ENCODE data around the gene ALOX15. TPM values are rescaled to one million over a fixed set of nuclear protein-coding genes. Genes with fewer than 3 reads are reported as not detected.
A peak's percentile ranks its signal among the peaks of the same experiment; 100 is the strongest.
"Not testable (repeated sequence)": the region's sequence is repeated elsewhere in the genome, so short reads cannot be mapped to it uniquely, and the experiment has no call there.

Gene ALOX15
- total RNA-seq, 1 donor from 2014 or later, result not detected

GRCh38 chr17:4617090-4617489 lies 24.4 kb downstream of the ALOX15 start:
- DNase-seq (ENCODE audit: low read depth), result peak; percentile 18

DNA sequence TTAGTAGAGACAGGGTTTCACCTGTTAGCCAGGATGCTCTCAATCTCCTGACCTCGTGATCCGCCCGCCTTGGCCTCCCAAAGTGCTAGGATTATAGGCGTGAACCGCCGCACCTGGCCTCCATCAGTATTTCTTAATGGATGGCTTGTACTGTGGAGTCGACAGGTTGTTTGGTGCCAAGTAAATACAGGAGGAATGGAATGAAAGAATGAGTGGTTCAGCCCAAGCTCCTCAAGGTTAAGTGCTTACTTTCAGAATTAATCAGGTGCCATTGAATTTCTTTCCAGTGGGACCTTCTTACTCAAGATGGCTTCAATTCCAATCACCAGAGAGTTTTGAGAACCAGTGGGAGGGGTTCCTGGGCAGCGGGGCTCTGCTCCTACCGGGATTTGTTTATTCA lies 25.0 kb downstream of the ALOX15 start:
- DNase-seq (ENCODE audit: low read depth), result no peak

DNA sequence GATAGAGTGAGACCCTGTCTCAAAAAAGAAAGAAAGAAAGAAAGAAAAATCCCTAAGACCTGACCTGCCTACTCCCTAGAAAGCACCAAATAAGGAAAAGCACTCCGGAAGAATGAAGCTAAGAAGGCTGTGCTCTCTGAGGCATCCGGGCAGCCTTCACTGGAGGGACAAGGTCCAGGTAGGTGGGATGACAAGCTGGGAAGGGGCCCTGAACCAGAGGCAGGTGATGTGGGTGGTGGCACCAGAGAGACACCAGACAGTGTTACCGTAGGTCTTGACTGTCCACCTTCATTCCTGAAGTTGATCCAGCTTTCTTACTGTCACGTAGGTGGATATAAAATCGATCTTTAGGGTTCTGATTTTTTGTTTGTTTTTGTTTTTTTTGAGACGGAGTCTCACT lies 30.8 kb downstream of the ALOX15 start:
- DNase-seq (ENCODE audit: low read depth), result no peak

DNA sequence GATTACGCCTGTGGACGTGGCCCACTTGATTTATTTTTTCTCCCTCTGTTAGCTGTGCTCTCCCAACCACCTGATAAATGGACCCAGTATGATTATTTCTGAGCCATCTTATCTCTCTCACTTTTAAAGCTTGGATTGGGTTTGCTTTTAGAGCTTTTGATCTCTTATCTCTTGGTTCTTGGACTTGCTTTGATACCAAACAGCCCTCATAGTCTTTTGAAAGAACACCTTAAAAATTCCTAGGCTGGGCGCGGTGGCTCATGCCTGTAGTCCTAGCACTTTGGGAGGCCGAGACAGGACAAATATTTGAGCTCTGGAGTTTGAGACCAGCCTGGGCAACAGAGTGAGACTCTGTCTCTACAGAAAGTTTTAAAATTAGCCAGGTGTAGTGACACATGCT lies 31.3 kb downstream of the ALOX15 start:
- no peak for DNase-seq (ENCODE audit: low read depth)

DNA sequence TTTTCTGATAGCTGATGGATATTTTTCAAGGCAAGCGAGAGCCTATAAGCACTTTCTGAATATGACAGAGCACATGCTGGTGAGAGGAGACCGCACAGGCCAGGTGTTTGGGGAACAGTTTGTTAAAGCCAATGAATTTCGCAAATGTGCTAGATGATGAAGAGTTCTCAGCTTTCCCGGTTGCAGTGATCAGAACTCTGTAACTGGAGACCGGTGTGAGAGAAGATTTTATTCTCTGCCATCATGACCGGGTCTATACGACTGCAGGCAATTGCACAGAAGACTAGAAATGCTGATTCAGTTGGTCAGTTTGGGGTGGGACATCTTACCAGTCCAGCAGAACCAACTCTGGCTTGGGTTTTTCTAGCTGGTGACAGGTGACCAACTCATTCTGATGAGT lies 31.7 kb downstream of the ALOX15 start:
- DNase-seq (ENCODE audit: low read depth), result no peak

DNA sequence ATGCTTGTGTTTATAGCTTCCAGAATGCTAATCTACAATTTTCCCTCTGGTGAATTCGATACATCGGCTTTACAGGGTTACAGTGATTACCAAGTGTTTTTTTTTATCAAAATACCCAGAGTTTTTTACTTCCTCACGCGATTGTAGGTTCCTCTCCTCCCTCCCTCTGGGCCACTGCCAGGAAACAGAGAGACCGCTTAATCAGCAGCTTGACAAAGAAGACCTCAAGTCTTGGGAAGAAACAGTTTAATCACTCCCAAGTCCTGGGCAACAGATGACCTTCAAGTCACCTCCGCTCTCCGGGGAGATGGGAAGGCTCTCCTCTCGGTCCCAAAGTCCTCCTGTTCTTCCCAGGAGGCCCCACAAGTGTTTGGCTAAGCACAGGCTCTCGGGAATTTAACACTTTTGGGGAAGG lies 33.7 kb downstream of the ALOX15 start:
- peak; percentile 80 for DNase-seq (ENCODE audit: low read depth)

DNA sequence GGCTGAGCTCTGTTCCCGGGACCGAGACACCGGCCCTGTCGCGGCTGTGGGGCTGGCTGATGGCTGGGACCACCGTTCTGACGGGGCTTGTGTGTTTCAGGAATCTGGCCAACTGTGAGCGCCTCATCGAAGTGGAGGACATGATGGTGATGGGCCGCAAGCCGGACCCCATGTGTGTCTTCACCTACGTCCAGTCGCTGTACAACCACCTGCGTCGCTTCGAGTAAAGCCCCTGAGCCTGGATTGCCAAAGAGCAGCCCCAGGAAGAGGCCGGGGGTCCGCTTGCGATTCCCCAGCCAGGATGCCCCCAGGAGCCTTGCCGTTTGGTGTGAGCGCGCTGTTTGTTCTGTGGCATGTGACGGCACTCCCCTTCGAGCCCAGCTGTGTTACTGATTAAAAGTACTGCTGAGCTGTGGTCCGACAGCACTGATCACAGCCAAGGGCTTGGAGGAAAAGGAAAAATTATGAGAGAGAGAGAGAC lies 34.2 kb downstream of the ALOX15 start:
- peak; percentile 60 for DNase-seq (ENCODE audit: low read depth)

GRCh38 chr17:4605826-4606225 lies 35.7 kb downstream of the ALOX15 start:
- DNase-seq (ENCODE audit: low read depth), result peak; percentile 16

DNA sequence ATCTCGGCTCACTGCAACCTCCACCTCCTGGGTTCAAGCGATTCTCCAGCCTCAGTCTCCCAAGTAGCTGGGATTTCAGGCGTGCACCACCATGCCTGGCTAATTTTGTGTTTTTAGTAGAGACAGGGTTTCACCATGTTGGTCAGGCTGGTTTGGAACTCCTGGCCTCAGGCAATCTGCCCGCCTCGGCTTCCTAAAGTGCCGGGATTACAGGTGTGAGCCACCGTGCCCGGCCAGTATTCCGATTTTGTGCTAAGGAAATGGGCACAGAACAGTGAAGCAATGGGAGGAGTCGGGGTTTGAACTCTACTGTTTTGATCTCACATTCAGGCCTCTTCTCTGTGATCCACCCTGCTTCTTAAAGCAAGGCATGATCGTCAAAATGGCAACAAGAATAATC lies 36.7 kb downstream of the ALOX15 start:
- DNase-seq (ENCODE audit: low read depth), result not testable (repeated sequence)

- DNase-seq (ENCODE audit: low read depth), result peak; percentile 26
Observed at GRCh38 chr17:4604111-4604644, 37.3 kb downstream of the ALOX15 start.

- no peak for DNase-seq (ENCODE audit: low read depth)
Observed at GRCh38 chr17:4602041-4602440, 39.4 kb downstream of the ALOX15 start.

GRCh38 chr17:4601326-4601725 lies 40.2 kb downstream of the ALOX15 start:
- DNase-seq (ENCODE audit: low read depth), result no peak

DNA sequence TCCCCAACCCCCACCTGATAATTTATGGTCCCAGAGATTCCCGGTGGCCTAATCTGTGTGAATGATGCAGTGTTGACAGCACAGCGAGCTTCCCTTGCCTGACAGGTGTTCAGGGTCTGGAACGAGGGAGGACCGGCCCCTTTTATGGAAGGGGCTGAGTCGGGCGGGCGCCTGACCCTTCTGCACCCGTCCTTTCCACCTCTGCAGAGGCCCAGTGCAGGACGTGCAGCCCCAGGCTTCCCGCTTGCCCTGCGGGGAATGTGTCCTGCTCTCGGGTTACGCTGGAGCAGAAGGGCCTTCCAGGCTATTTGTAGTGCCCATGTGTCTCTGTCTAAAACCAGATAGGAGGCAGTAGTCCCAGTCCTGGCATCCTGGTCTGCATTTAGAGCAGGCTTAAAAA lies 40.9 kb downstream of the ALOX15 start:
- DNase-seq (ENCODE audit: low read depth), result no peak

DNA sequence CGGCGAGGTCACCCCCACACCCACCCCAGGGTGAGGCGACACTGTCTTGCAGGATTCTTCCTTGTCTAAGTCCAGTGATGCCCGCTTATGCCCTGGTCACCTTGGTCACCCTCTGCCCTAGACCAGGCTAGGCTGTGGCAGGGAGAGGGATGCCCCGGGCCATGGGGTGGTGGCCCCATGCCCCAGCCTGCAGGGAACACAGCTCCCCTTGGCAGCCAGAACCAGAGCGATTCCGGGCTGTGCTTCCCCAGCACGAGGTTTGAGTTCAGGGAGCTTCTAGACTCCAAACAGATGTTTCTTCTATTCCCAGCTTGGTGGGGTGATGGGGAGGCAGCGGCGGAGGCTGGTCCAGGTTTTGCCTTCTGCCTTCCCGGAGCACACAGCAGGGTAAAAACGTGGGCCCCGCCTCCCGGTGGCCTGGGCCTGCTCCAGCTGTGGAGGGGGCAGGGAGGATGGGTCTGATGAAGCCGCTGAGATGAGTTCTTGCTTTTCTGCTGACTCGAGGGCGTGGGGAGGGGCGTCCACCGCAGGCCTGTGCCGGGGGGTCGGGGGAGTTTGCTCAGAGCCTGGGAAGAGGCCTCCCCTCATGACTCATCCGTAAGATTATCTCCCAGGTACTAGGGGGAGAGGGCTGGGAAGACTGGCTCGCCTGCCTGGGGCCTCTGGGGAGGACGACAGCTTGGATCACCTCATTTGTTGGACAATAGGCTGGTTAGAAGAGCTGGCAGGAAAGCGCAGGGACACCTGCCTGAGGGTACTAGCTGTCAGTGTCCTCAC lies 41.8 kb downstream of the ALOX15 start:
- peak; percentile 30 for DNase-seq (ENCODE audit: low read depth)

- no peak for DNase-seq (ENCODE audit: low read depth)
Observed at GRCh38 chr17:4598776-4599504, 42.5 kb downstream of the ALOX15 start.

GRCh38 chr17:4597975-4598374 lies 43.5 kb downstream of the ALOX15 start:
- DNase-seq (ENCODE audit: low read depth), result no peak

GRCh38 chr17:4596636-4597380 lies 44.7 kb downstream of the ALOX15 start:
- no peak for DNase-seq (ENCODE audit: low read depth)

GRCh38 chr17:4595685-4596342 lies 45.7 kb downstream of the ALOX15 start:
- not testable (repeated sequence) for DNase-seq (ENCODE audit: low read depth)

DNA sequence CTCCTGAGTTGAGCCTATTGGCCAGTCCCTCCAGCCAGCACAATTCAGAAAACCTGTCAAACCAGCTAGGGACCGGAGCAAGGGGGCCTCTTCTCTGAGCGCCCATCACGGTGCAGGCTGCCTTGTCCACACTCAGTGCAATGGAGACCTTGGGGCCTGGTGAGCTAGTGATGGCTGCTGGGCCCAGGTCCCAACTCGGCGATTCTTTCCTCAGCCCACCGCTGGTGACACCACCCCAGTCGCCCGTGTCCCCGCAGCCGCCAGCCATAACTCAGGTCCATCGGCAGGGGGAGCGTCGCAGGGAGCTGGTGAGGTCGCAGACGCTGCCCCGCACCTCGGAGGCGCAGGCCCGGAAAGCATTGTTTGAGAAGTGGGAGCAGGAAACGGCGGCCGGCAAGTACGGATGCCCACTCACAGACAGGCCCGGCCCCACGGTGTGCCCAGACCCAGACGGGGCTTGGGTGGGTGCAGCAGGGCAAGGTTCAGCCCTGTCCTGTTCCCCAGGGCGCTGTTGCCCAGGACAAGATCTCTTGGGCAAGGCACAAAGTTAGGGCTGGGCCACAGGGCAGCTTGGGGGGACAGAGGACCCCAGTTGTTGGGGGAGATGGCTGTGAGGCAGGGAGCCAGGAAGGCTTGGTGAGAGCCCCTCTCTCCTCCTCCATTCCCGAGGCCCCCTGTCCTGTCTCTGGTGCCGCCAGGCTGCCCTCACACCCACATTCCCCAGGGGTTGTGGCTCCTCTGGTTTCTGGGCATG lies 46.4 kb downstream of the ALOX15 start:
- DNase-seq (ENCODE audit: low read depth), result no peak

DNA sequence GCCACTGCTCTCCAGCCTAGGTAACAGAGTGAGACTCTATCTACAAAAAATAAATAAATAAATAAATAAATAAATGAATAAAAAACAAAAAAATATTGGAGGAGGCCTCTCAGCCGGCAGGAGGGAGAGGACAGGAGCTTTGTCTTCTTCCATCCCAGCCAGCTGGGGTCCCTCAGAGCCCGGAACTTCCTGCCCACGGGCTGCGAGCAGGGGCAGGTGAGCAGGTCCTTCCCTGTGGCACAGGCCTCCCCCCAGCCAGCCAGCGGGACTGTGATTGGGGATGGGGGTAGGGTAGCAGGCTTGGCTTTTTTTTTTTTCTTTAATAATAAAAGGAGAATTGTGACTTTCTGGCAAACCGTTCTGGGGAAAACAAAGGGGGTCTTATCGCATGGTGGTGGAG lies 47.1 kb downstream of the ALOX15 start:
- DNase-seq (ENCODE audit: low read depth), result no peak

DNA sequence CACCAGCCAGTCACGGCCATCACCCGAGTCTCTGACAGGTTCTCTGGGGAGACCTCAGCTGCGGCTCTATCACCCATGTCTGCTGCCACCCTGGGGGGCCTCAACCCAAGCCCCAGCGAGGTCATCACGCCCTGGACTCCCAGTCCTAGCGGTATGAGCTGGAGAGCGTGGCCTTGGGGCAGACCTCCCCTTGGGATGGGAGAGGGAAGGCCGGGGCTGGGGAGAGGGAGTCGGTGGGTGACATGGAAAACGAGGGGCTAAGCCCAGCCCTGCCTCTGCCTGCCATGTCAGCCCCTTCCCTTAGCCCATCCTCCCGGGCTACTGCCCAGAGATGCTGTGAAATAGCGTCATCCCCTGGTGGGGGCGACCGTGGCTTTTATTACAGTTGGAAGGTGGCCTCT lies 48.5 kb downstream of the ALOX15 start:
- DNase-seq (ENCODE audit: low read depth), result no peak
